OCI-LY7 (cell line): ENCODE measurements around the gene FBXO28. TPM values are rescaled to one million over a fixed set of nuclear protein-coding genes. Genes with fewer than 3 reads are reported as not detected.

ENCODE experiments used
- BruUV-seq: library from RNA; stranded (reverse); fragments of 400-500 nt; replicated peaks from 2 replicates; lab custom pipeline; 2021; lab: Mats Ljungman, UMichigan
- CTCF ChIA-PET: fragments of 300-600 bp; sonication (Branson Sonifier 250); formaldehyde crosslinking; loops from one replicate; lab custom pipeline; 2022; ENCODE audit warnings: antibody characterized with exemption; ENCODE audit not compliant: unreplicated experiment; lab: Charles Lee
- POLR2A ChIA-PET: fragments of 300-600 bp; sonication (Branson Sonifier 250); formaldehyde crosslinking; loops from one replicate; lab custom pipeline; 2022; ENCODE audit warnings: antibody characterized with exemption; lab: Charles Lee
- DNase-seq: peaks from one replicate; pipeline ENCODE4 v3.0.0-alpha.2; 2015; ENCODE audit warnings: low spot score
- H2AFZ ChIP-seq: fragments of 200-600 bp; sonication (generic), shearing (Covaris generic); 2 replicates; pipeline ENCODE4 v1.6.1; 2014; ENCODE audit warnings: mild to moderate bottlenecking, antibody characterized with exemption, low read length, moderate library complexity
- H3K27ac ChIP-seq: fragments of 200-600 bp; sonication (generic); 2 replicates; pipeline ENCODE4 v1.5.1; 2014; ENCODE audit warnings: mixed run types, low read depth, mild to moderate bottlenecking, moderate library complexity, low read length, inconsistent platforms; ENCODE audit not compliant: poor library complexity, severe bottlenecking
- H3K36me3 ChIP-seq: fragments of 200-600 bp; sonication (generic); 2 replicates; pipeline ENCODE4 v1.6.1; 2014; ENCODE audit warnings: mild to moderate bottlenecking, antibody characterized with exemption, low read length, moderate library complexity, mixed read lengths; ENCODE audit not compliant: insufficient read depth
- H3K4me1 ChIP-seq: fragments of 200-600 bp; sonication (generic); 2 replicates; pipeline ENCODE4 v1.5.1; 2014; ENCODE audit warnings: mild to moderate bottlenecking, low read length; ENCODE audit not compliant: insufficient read depth, poor library complexity, severe bottlenecking
- H3K4me2 ChIP-seq: fragments of 200-600 bp; sonication (generic); 2 replicates; pipeline ENCODE4 v1.6.1; 2014; ENCODE audit warnings: mild to moderate bottlenecking, low read length
- H3K4me3 ChIP-seq: fragments of 200-600 bp; sonication (generic); 2 replicates; pipeline ENCODE4 v1.5.1; 2014; ENCODE audit warnings: mild to moderate bottlenecking, low read depth, low read length; ENCODE audit not compliant: poor library complexity, severe bottlenecking
- H3K79me2 ChIP-seq: fragments of 200-600 bp; sonication (generic); 2 replicates; pipeline ENCODE4 v1.6.1; 2016; ENCODE audit warnings: low read depth, mild to moderate bottlenecking, low read length, moderate library complexity, mixed read lengths; ENCODE audit not compliant: insufficient read depth
- H3K9me2 ChIP-seq: fragments of 200-600 bp; sonication (generic); 2 replicates; pipeline ENCODE4 v1.6.1; 2016; ENCODE audit warnings: mild to moderate bottlenecking, low read length, mixed read lengths; ENCODE audit not compliant: insufficient read depth
- H3K9me3 ChIP-seq: fragments of 200-600 bp; sonication (generic); 2 replicates; pipeline ENCODE4 v1.6.1; 2014; ENCODE audit warnings: mild to moderate bottlenecking, mixed run types, low read length, mixed read lengths
- H4K20me1 ChIP-seq: fragments of 200-600 bp; sonication (generic); 2 replicates; pipeline ENCODE4 v1.6.1; 2014; ENCODE audit warnings: mild to moderate bottlenecking, antibody characterized with exemption, low read length, moderate library complexity, mixed read lengths; ENCODE audit not compliant: insufficient read depth
- EZH2phosphoT487 ChIP-seq: fragments of 200-600 bp; sonication (generic); IDR thresholded peaks from 2 replicates; pipeline ENCODE4 v1.6.1; 2018; ENCODE audit warnings: low read depth, borderline replicate concordance, mild to moderate bottlenecking, mixed run types, antibody characterized with exemption, low read length, moderate library complexity, mixed read lengths
- intact Hi-C: fragments of 100-400 bp; cut with micrococcal nuclease; formaldehyde crosslinking; loops from one replicate; pipeline ENCODE4 v1.10.0; 2022; ENCODE audit not compliant: unreplicated experiment
- total RNA-seq, 2 experiments: library from RNA; depleted of rRNA in 1 of 2; stranded (reverse); fragments of >200 nt in 1 of 2; shearing (Covaris generic) in 1 of 2; gene quantifications; 2 replicates each; pipeline ENCODE4 v1.2.3, GENCODE V29; 2014 to 2022
- TF ChIP-seq, protein P1 (sequence below): fragments of 200-600 bp; sonication (generic); conservative IDR thresholded peaks from 2 replicates; pipeline ENCODE4 v1.5.1; 2014; ENCODE audit warnings: mild to moderate bottlenecking, antibody characterized with exemption, low read length, moderate library complexity, mixed read lengths

The FBXO28 gene
- total RNA-seq, 2 experiments from 2014 or later = 20.1 to 23.3 TPM

DNA sequence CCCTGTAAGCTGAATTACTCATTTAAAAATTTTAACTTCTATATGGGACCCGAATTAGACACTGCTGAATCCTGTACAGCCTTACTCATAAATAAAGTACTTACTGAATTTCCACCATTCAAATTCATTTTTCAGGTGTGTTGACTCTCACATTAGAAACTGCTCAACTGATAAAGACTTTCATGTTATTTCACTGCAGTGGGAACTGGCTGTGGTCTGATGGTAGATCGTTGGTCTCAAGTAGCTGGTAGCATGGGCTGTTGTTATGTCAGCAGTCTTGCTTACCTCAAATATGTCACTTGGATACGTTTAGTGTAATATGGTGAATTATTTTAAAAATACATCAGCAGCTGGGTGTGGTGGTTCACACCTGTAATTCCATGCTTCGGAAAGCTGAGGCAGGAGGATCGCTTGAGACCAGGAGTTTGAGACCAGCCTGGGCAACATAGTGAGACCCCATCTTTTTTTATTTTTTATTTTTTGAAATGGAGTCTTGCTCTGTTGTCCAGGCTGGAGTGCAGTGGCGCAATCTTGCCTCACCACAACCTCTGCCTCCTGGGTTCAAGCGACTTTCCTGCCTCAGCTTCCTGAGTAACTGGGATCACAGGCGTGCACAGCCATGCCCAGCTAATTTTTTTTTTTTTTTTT is 79.5 kb downstream of the FBXO28 start:
- peaks cover 7% of the 10 kb centered on the region for H3K4me1 ChIP-seq
- ChIA-PET CTCF (no interaction called here), POLR2A (interaction anchor here (0.7 to 1.7 kb wide), 6 partner anchors 11 to 274 kb away, joined by 3 to 7 read pairs (median 4); no protein-coding TSS in a partner anchor)
- TF ChIP-seq, protein P1, sequence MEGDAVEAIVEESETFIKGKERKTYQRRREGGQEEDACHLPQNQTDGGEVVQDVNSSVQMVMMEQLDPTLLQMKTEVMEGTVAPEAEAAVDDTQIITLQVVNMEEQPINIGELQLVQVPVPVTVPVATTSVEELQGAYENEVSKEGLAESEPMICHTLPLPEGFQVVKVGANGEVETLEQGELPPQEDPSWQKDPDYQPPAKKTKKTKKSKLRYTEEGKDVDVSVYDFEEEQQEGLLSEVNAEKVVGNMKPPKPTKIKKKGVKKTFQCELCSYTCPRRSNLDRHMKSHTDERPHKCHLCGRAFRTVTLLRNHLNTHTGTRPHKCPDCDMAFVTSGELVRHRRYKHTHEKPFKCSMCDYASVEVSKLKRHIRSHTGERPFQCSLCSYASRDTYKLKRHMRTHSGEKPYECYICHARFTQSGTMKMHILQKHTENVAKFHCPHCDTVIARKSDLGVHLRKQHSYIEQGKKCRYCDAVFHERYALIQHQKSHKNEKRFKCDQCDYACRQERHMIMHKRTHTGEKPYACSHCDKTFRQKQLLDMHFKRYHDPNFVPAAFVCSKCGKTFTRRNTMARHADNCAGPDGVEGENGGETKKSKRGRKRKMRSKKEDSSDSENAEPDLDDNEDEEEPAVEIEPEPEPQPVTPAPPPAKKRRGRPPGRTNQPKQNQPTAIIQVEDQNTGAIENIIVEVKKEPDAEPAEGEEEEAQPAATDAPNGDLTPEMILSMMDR = no peak
- no peak for TF ChIP-seq EZH2phosphoT487
- DNase-seq = no peak
- H3K79me2 ChIP-seq = peaks cover 33% of the 10 kb centered on the region
- no peak overlapping the region for H2AFZ ChIP-seq
- H3K9me2 ChIP-seq = no peaks in the 10 kb centered on the region
- no peaks in the 10 kb centered on the region for H3K9me3 ChIP-seq
- H3K4me2 ChIP-seq = no peak overlapping the region
- no TSS peak for BruUV-seq
- 0 out of 2 replicates have a peak, but pooled peaks cover 6% of the 10 kb centered on the region for H4K20me1 ChIP-seq
- intact Hi-C loops = no loop called here
- H3K27ac ChIP-seq = no peak overlapping the region
- no peak overlapping the region for H3K4me3 ChIP-seq
- H3K36me3 ChIP-seq = peaks cover 65% of the 10 kb centered on the region

DNA sequence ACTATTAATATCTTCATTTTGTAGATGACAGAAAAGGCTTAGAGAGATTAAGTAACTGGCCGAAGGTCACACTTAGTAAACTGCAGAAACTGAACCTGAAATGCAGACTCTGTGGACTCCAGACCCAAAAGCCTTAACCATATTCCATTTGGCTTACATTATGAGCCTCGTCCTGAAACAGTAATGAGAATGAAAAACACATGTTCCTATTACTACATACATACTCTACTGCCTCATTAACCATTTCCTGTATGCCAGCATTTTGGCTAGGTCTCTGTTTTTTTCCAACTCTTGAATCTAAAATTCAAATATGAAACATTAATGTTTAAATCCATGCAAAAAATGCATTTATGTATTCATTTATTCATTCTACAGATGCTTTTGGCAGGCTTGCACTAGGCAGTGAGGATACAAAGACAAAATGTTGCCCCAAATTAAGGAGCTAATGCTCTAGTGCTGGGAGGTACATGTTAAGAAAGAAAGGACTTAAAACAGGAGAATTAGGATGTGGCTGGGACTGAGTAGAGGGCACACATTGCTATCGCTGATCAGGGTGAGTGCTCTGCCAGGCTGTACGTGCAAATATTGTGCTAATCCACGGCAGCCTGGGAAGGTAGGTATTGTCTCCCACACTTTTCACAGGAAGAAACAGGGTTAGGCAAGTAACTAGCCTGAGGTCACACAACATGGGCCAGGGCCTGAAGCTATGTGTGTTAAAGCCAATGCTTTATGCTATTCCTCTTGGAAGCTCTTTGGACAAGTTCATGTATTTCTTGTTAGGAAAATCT is 83.1 kb downstream of the FBXO28 start:
- Histone ChIP-seq H4K20me1 (no peaks in the 10 kb centered on the region), H3K9me2 (no peaks in the 10 kb centered on the region), H3K27ac (no peak overlapping the region), H2AFZ (no peak overlapping the region), H3K36me3 (peaks cover 30% of the 10 kb centered on the region), H3K4me2 (no peak overlapping the region), H3K4me1 (no peaks in the 10 kb centered on the region), H3K4me3 (no peak overlapping the region), H3K9me3 (no peaks in the 10 kb centered on the region), H3K79me2 (0 out of 2 replicates have a peak, but pooled peaks cover 5% of the 10 kb centered on the region)
- intact Hi-C loops = no loop called here
- DNase-seq = no peak
- CTCF ChIA-PET = interaction anchor here (0.6 kb wide), 1 partner anchor 1099 kb away, joined by 3 read pairs; no protein-coding TSS in a partner anchor
- no TSS peak for BruUV-seq
- TF ChIP-seq EZH2phosphoT487 = no peak
- TF ChIP-seq, protein P1 = no peak
- POLR2A ChIA-PET = interaction anchor here (0.9 to 1.2 kb wide), 2 partner anchors 10 to 14 kb away, joined by 3 to 4 read pairs; partner anchors contain the start of gene DEGS1
